Left ventricle myocardium superior (tissue), 1 donor: ENCODE measurements around the gene DNAH6. TPM values are rescaled to one million over a fixed set of nuclear protein-coding genes. Genes with fewer than 3 reads are reported as not detected.
"Not testable (repeated sequence)": the region's sequence is repeated elsewhere in the genome, so short reads cannot be mapped to it uniquely, and the experiment has no call there.

Source experiments
- ATAC-seq: fragments of 200-7000 bp; cut with Tn5 transposase; one replicate; pipeline ENCODE4 v1.9.1; 2020; ENCODE audit warnings: mild to moderate bottlenecking, moderate library complexity
- DNase-seq: peaks from one replicate; pipeline ENCODE4 v3.0.0-alpha.2; 2020
- intact Hi-C: fragments of 100-400 bp; cut with micrococcal nuclease; formaldehyde crosslinking; loops from one replicate; pipeline ENCODE4 v1.11.0; 2022
- total RNA-seq: library from RNA; stranded (reverse); fragmentation: NEBNext Ultra II Directional; extraction: Animal tissue kit (Norgen Biotek cat#: 25700); gene quantifications from one replicate; pipeline ENCODE4 v1.2.1, GENCODE V29; 2021
- donor health status: DM: no; HTN: yes; CAD: no; lungs with severe emphysema.

DNAH6 gene
- total RNA-seq, 1 donor from 2014 or later: 0.22 TPM

GRCh38 chr2:84844141-84844540 is 327.8 kb downstream of the DNAH6 start:
- ATAC-seq: no peak
- intact Hi-C loops: no loop called here
- DNase-seq: no peak

- ATAC-seq: peak; percentile 41
- DNase-seq: no peak
- intact Hi-C loops: no loop called here
Observed at GRCh38 chr2:84846041-84846663, 329.9 kb downstream of the DNAH6 start.

GRCh38 chr2:84846741-84847142 is 330.4 kb downstream of the DNAH6 start:
- intact Hi-C loops: no loop called here
- no peak for ATAC-seq
- no peak for DNase-seq

- ATAC-seq: no peak
- intact Hi-C loops: no loop called here
- no peak for DNase-seq
Observed at GRCh38 chr2:84847326-84848050, 331.2 kb downstream of the DNAH6 start.

DNA sequence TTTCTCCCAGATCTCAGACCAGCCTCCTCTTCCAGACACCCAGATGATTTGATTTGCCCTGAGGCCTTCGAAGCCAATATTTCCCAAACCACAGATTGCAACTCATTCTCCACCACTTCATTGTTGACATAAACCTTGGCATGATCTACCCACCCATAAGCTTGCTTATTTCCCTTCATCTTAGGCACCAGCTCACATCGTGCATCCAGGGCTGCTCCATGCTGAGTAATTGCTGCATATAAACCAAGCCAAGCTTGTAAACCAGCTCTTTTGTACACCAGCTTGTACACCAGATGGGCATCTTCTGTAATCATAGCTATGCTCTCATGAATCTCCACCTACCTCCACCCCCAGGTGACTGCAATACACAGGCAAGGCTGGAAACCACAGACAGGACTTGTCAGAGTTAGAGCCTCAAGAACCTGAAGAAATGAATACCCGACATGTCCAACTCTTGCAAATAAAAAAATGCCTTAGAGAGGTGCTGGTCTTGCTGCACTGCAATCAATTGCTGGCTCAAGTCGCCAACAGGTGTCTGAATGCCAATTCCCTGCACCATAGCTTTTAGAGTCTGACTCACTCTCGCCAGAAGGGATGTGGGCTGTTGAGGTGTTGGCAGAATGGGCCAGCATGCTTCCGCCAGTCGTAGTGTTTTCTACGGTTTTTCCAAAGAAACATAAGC is 333.1 kb downstream of the DNAH6 start:
- DNase-seq: no peak
- ATAC-seq: no peak
- intact Hi-C loops: no loop called here

DNA sequence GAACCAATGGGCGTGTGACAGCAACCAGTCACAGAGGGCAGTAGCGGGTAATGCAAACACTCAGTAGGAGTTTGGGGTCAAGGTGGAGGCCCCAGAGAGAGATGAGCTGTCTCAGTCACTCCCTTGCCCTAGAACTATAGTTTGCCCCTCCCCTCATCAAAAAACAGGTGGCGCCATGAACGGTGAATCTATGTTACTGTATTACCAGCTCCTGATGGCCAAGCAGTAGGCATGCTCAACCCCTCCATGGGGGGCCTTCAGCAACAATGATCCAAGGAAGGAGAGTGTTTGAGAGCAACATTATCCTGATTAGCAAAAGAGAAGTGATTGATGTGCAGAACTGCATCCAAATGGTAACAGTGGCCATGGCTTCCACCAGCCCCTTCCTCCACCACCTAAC is 334.2 kb downstream of the DNAH6 start:
- ATAC-seq (no peak), DNase-seq (no peak)
- intact Hi-C loops: no loop called here

DNA sequence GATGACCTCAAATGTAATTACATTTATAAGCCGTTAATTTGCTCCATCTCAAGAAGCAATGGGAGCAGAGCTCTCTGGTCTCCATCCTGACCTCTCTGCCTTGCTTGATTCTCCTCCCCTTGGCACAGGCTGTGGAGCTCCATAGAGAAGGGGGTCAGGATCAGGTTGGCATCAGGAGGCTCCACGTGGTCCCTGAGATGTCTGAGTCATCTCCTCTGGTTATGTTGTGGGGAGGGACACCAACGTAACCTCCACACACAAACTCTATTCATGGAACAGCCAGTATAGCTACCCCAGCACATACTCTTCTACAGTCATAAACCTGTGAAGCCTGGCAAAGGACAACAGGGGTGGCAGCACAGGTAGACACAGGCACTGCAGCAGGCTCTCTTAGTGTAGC is 335.6 kb downstream of the DNAH6 start:
- no peak for ATAC-seq
- intact Hi-C loops: no loop called here
- DNase-seq: no peak

GRCh38 chr2:84854850-84855249 is 338.6 kb downstream of the DNAH6 start:
- ATAC-seq (no peak), DNase-seq (no peak)
- intact Hi-C loops: loop anchor here (5.0 kb wide), 1 partner anchor 358 kb away; no protein-coding TSS in a partner anchor

- ATAC-seq: no peak
Observed at GRCh38 chr2:84855731-84856130, 339.4 kb downstream of the DNAH6 start.

GRCh38 chr2:84856787-84857186 is 340.5 kb downstream of the DNAH6 start:
- ATAC-seq (no peak), DNase-seq (no peak)
- intact Hi-C loops: loop anchor here (5.0 kb wide), 1 partner anchor 359 kb away; no protein-coding TSS in a partner anchor

More at GRCh38 chr2:84855731-84856130, 339.4 kb downstream of the DNAH6 start:
- intact Hi-C loops: loop anchor here (5.0 kb wide), 1 partner anchor 358 kb away; no protein-coding TSS in a partner anchor
- no peak for DNase-seq

DNA sequence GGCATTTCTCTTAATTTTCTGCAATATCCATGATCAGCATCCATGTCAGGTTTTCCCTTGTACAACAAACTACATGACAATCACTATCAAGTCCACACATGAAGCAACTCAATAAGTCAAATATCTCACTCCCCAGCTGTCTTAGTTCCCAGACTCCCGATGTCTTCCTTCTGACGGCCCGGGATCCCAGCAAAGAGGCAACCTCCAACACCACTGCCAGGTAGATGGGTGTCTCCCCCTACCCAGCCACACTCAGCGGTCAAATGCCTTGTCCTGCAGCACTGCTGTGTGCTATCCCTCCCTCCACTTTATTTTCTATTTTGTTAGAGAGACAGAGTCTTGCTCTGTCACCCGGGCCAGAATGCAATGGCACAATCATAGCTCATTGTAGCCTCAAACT is 341.3 kb downstream of the DNAH6 start:
- intact Hi-C loops: loop anchor here (5.0 kb wide), 1 partner anchor 360 kb away; no protein-coding TSS in a partner anchor
- DNase-seq: no peak
- no peak for ATAC-seq

GRCh38 chr2:84858123-84858522 is 341.8 kb downstream of the DNAH6 start:
- no peak for DNase-seq
- ATAC-seq: no peak
- intact Hi-C loops: loop anchor here (5.0 kb wide), 1 partner anchor 361 kb away; no protein-coding TSS in a partner anchor

- ATAC-seq: no peak
- no peak for DNase-seq
- intact Hi-C loops: loop anchor here (5.0 kb wide), 1 partner anchor 362 kb away; no protein-coding TSS in a partner anchor
Observed at GRCh38 chr2:84858937-84859336, 342.6 kb downstream of the DNAH6 start.

DNA sequence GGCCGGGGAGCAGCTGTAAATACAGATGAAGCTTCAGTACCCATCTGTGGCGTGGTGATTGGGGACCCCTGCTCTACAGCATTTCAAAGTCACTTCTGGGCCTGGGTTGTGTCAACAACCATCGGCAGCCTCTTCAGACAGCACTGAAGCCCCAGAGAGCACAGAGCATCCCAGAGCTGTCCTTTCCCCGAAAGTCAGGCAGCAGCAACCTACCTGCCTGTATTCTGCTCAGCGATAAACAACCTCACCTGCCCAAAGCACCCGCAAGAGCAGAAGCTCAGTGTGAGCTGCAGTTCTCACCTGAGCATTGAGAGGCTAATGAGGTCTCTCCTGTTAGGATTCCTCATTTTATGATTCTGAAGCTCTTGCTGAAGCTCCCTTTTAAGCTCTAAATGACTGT is 345.2 kb downstream of the DNAH6 start:
- DNase-seq: no peak
- intact Hi-C loops: no loop called here
- no peak for ATAC-seq

GRCh38 chr2:84862006-84862405 is 345.7 kb downstream of the DNAH6 start:
- ATAC-seq (no peak), DNase-seq (no peak)
- intact Hi-C loops: no loop called here

- intact Hi-C loops: no loop called here
- ATAC-seq: no peak
- DNase-seq: no peak
Observed at GRCh38 chr2:84865181-84865783, 349.0 kb downstream of the DNAH6 start.

DNA sequence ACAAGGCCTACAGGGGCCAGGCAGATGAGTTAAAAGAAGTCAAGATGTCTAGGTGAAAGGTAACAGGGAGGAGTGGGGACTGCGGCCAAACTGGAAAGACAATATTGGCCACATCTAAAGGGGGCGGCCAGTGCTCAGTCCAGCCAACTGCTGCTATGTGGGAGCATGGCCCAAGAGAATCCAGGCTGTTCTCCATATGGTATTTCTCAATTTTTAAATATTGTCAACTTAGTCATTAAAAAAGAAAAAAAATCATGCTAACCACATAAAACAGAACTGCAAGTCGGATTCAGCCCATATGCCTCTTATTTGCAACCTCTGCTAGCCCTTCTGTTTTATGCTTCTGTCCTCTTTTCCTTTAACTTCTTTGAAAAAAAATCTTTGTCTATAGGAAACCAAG is 349.8 kb downstream of the DNAH6 start:
- no peak for DNase-seq
- intact Hi-C loops: no loop called here
- no peak for ATAC-seq

- ATAC-seq, intact Hi-C loops, DNase-seq: not testable (repeated sequence)
Observed at GRCh38 chr2:84868327-84868726, 352.0 kb downstream of the DNAH6 start.
